Upper lobe of left lung (tissue), 4 donors: Measurements from ENCODE around the gene DSC1.

Experiments
- CTCF ChIP-seq, 6 experiments: fragments of 450-650 bp in 4 of 6; fragments of 200-600 bp in 2 of 6; sonication (generic) in 2 of 6; IDR thresholded peaks; one replicate each; pipeline ENCODE4 v1.5.1; 2016 to 2019; ENCODE audit warnings: antibody characterized with exemption in 6 of 6
- EP300 ChIP-seq, 4 donors: sonication (generic); formaldehyde crosslinking; IDR thresholded peaks; one replicate each; pipeline ENCODE4 v1.5.1; 2017; ENCODE audit warnings: antibody characterized with exemption in 4 of 4, control low read depth in 2 of 4
- POLR2A ChIP-seq, 4 donors: fragments of 450-650 bp; IDR thresholded peaks; one replicate each; pipeline ENCODE4 v1.5.1; 2016 to 2017; ENCODE audit warnings: antibody characterized with exemption in 4 of 4, mild to moderate bottlenecking in 2 of 4

- TF ChIP-seq CTCF (IDR thresholded peaks at IDR 0.05): no peak
- no peak for TF ChIP-seq EP300 (IDR thresholded peaks at IDR 0.05)
- TF ChIP-seq POLR2A (IDR thresholded peaks at IDR 0.05): no peak
These were observed at the start of gene DSC1 for GRCh38 chr18:31162825-31163435.
